OCI-LY7 (cell line): ENCODE results near the gene HGS.

Experiments
- EZH2phosphoT487 ChIP-seq: fragments of 200-600 bp; sonication (generic); IDR thresholded peaks from 2 replicates; pipeline ENCODE4 v1.6.1; 2018; ENCODE audit warnings: low read depth, borderline replicate concordance, mild to moderate bottlenecking, mixed run types, antibody characterized with exemption, low read length, moderate library complexity, mixed read lengths
- TF ChIP-seq, protein P1 (sequence below): fragments of 200-600 bp; sonication (generic); conservative IDR thresholded peaks from 2 replicates; pipeline ENCODE4 v1.5.1; 2014; ENCODE audit warnings: mild to moderate bottlenecking, antibody characterized with exemption, low read length, moderate library complexity, mixed read lengths

DNA sequence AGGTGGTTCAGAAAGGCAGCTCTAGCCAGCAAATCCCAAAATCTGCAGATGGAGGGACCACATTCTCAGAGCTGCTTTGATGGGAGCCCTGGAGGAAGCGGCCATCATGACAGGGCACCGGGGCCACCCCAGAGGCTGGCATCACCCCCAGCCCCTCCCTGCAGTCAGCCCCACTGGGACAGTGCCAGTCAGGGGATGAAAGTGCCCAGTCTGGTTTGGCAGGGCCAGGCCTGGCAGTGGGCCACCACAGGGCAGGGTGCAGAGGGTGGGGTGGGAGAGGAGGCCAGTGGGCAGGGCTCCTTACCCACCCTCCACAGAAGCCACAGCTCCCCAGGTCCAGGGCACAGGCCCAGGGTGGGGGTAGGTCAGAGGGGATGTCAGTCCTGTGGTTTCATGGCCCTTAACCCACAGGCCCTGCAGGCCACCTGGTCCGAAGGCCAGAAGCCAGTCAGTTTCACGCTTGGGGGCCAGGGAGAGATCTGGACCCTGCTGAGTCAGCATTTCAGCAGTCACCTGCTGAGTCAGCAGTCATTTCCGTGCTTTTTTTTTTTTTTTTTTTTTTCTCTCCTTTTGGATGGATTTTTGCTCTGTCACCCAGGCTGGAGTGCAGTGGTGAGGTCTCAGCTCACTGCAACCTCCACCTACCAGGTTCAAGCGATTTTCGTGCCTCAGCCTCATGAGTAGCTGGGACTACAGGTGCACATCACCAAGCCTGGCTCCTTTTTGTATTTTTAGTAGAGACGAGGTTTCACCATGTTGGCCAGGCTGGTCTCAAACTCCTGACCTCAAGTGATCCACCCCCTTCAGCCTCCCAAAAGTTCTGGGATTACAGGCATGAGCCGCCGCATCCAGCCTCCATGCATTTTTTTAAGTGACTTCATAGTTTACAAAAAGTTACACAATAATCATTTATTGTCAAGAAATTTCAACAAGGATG is 38.6 kb downstream of the HGS start:
- TF ChIP-seq, protein P1, sequence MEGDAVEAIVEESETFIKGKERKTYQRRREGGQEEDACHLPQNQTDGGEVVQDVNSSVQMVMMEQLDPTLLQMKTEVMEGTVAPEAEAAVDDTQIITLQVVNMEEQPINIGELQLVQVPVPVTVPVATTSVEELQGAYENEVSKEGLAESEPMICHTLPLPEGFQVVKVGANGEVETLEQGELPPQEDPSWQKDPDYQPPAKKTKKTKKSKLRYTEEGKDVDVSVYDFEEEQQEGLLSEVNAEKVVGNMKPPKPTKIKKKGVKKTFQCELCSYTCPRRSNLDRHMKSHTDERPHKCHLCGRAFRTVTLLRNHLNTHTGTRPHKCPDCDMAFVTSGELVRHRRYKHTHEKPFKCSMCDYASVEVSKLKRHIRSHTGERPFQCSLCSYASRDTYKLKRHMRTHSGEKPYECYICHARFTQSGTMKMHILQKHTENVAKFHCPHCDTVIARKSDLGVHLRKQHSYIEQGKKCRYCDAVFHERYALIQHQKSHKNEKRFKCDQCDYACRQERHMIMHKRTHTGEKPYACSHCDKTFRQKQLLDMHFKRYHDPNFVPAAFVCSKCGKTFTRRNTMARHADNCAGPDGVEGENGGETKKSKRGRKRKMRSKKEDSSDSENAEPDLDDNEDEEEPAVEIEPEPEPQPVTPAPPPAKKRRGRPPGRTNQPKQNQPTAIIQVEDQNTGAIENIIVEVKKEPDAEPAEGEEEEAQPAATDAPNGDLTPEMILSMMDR, result no peak
- no peak for TF ChIP-seq EZH2phosphoT487
